Measurements from ENCODE around the gene MXRA8. TPM values are rescaled to one million over a fixed set of nuclear protein-coding genes. Genes with fewer than 3 reads are reported as not detected.

MXRA8 gene
- total RNA-seq, 1 experiment from 2014 or later = 9.6 TPM

DNA sequence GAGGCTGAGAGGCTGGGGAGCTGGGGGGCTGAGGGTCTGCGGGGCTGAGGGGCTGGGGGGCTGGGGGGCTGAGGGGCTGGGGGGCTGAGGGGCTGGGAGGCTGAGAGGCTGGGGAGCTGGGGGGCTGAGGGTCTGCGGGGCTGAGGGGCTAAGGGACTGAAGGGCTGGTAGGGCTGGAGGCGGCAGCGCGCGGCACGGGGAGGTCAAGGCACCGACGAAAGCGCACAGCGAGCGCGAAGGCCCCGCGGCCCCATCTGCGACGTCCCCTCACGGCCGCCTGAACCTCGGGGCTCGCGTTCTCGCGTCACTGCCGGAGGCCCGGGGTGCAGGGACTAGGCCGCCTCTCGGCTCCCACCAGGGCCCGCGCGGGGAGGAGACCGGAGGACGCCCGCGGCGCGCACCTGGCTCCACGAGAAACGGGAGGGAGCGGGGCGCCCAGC is 34.3 kb downstream of the MXRA8 start:
- Histone ChIP-seq H3K9ac (ENCODE audit: extremely low read depth, insufficient read length, low read length) (peak overlapping the region; percentile 61), H3K4me1 (ENCODE audit: insufficient read depth, low read length) (no peaks in the 10 kb centered on the region), H2AFZ (ENCODE audit: low read length) (no peak overlapping the region), H3K27ac (ENCODE audit: insufficient read length, low read depth, low read length) (no peak overlapping the region), H3K79me2 (ENCODE audit: insufficient read depth, low read length) (peaks cover 17% of the 10 kb centered on the region; the same call in 1 of the 2 replicates), H4K8ac (replicated peaks; ENCODE audit: insufficient read length, low read depth, low read length) (no peak overlapping the region), H3K27me3 (ENCODE audit: insufficient read depth, low read length) (no peaks in the 10 kb centered on the region), H3K18ac (ENCODE audit: insufficient read length, low read depth, low read length) (no peak overlapping the region), H3K23me2 (ENCODE audit: insufficient read length, low read depth, low read length, poor library complexity, severe bottlenecking) (peaks cover 8% of the 10 kb centered on the region), H2BK15ac (ENCODE audit: low read depth, low read length) (no peak overlapping the region), H2AK5ac (ENCODE audit: insufficient read length, low read length) (no peak overlapping the region), H3K9me3 (ENCODE audit: control insufficient read depth, low read depth, low read length) (no peaks in the 10 kb centered on the region), H3K79me1 (ENCODE audit: insufficient read depth, low read depth, low read length, poor library complexity, severe bottlenecking) (peaks cover 8% of the 10 kb centered on the region), H2BK5ac (ENCODE audit: insufficient read length, low read length) (no peak overlapping the region), H4K20me1 (ENCODE audit: control insufficient read depth, insufficient read depth, insufficient read length) (peaks cover 5% of the 10 kb centered on the region), H3K14ac (ENCODE audit: insufficient read depth, low read length) (peak overlapping the region; percentile 78), H4K5ac (ENCODE audit: insufficient read length, low read depth, low read length) (no peak overlapping the region), H2BK120ac (ENCODE audit: low read depth, low read length, poor library complexity, severe bottlenecking) (no peak overlapping the region), H2BK20ac (ENCODE audit: low read depth, low read length, poor library complexity, severe bottlenecking) (no peak overlapping the region), H3T11ph (ENCODE audit: low read length) (no peak overlapping the region), H3K4ac (ENCODE audit: low read depth, low read length) (no peak overlapping the region), H2BK12ac (ENCODE audit: insufficient read length, low read depth, low read length) (no peak overlapping the region), H3K56ac (ENCODE audit: insufficient read length, low read depth, low read length) (no peak overlapping the region), H3K4me2 (ENCODE audit: insufficient read depth, insufficient read length, low read length) (peak overlapping the region; percentile 53), H3K23ac (ENCODE audit: insufficient read length, low read depth, low read length) (no peak overlapping the region), H4K91ac (ENCODE audit: insufficient read length, low read depth, low read length) (no peak overlapping the region)
- no CpG with 5 or more reads among the region's 41 CpGs for WGBS (ENCODE audit: extremely low coverage, insufficient read length, low lambda C conversion rate)
- H3K27ac Mint-ChIP-seq = no peak overlapping the region
- peaks cover 2 to 13% of the 10 kb centered on the region in 2 experiments for H3K4me1 Mint-ChIP-seq
- peak overlapping the region; percentile 82 to 88 for H3K4me3 Mint-ChIP-seq
- H3K27me3 Mint-ChIP-seq (ENCODE audit: low read depth) = no peaks in the 10 kb centered on the region
- TF ChIP-seq, protein P1, sequence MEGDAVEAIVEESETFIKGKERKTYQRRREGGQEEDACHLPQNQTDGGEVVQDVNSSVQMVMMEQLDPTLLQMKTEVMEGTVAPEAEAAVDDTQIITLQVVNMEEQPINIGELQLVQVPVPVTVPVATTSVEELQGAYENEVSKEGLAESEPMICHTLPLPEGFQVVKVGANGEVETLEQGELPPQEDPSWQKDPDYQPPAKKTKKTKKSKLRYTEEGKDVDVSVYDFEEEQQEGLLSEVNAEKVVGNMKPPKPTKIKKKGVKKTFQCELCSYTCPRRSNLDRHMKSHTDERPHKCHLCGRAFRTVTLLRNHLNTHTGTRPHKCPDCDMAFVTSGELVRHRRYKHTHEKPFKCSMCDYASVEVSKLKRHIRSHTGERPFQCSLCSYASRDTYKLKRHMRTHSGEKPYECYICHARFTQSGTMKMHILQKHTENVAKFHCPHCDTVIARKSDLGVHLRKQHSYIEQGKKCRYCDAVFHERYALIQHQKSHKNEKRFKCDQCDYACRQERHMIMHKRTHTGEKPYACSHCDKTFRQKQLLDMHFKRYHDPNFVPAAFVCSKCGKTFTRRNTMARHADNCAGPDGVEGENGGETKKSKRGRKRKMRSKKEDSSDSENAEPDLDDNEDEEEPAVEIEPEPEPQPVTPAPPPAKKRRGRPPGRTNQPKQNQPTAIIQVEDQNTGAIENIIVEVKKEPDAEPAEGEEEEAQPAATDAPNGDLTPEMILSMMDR (conservative IDR thresholded peaks at IDR 0.05) = no peak
- peaks cover 8 to 22% (median 18%) of the 10 kb centered on the region in 3 experiments; a peak in 6 of 7 replicates for H3K36me3 Mint-ChIP-seq (ENCODE audit: insufficient read depth in 1 of 3, low read depth in 3 of 3)
- no peak for DNase-seq
- no peaks in the 10 kb centered on the region for H3K9me3 Mint-ChIP-seq

Measured in H9 (cell line).